Measurements from ENCODE around the gene C22orf39.

Gene C22orf39

DNA sequence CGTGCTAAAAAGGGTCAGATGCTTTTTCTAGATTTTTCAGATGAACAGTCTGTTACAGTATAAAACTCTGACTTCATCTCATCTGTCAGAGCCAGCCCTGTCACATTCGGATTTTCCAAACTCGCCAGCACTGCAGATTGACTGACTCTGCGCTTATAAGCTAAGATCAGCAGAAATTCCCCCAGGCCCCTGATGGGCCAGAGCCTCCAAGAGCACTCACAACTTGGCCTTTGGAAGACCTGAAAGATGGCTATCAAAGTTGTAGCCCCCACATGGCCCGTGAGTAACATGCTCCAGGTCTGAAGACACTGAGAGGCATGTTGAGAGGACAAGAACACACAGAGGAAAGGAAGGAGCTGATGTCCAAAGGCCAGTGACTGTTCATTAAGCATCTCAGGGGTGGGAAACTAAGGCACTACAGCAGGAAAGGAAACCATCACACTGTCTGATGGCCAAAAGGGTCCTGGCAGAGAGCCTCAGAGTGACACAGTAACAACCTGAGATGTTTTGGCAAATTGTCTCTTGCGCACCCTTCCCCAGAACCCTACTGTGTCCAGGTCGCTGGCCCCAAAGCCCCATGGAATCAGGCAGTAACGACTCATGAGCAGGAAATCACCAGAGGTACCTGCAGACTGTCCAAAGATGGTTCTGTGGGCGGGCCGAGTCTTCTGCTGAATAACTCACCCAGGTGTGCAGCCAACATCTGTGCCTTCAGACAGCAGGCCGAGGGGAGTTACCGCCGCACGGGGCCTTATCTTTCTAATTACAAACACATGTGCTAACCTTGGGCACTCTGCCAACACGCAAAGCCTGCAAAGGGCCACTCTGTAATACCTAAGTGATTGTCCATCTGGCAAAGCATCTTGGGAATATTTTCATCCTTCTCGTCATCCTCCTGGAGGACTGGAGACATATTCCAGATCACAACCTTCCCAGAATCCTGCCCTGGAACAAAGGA is 39.6 kb downstream of the C22orf39 start:
- Histone ChIP-seq H3K4me1 (ENCODE audit: control insufficient read depth, insufficient read depth, low read length) (no peaks in the 10 kb centered on the region), H3K36me3 (ENCODE audit: control insufficient read depth, insufficient read depth, low read length) (peaks cover 13% of the 10 kb centered on the region), H3K9me3 (ENCODE audit: control insufficient read depth, insufficient read depth, low read length) (no peaks in the 10 kb centered on the region), H3K27me3 (ENCODE audit: control insufficient read depth, insufficient read depth, low read length) (no peaks in the 10 kb centered on the region), H3K27ac (ENCODE audit: low read length) (no peak overlapping the region), H3K4me3 (ENCODE audit: low read length) (no peak overlapping the region)
- DNase-seq (ENCODE audit: low read depth, low spot score): no peak
- whole genome bisulfite sequencing (ENCODE audit: insufficient coverage, insufficient read length): no CpG with 5 or more reads among the region's 16 CpGs

DNA sequence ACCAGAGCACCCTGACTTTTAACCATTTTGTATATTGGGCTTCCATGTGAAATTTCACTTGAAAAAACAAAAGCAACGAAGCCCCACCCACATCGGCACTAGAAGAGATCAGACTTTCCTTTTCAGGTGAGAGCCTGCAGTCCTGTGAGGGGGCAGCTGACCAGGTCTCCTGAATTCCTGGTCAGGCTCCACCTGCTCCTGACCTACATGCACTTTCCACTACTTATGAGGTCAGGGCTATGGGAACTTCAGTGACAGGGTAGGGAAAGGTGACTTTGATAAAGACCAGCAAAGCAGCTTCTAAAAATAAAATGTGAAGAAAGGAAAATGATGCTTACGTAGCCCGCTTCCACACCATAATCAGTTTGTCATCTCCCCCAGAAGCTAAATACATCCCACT is 40.7 kb downstream of the C22orf39 start:
- WGBS (ENCODE audit: insufficient coverage, insufficient read length): no CpG with 5 or more reads among the region's 4 CpGs
- no peak for DNase-seq (ENCODE audit: low read depth, low spot score)
- H3K4me1 ChIP-seq (ENCODE audit: control insufficient read depth, insufficient read depth, low read length): no peaks in the 10 kb centered on the region
- peaks cover 13% of the 10 kb centered on the region for H3K36me3 ChIP-seq (ENCODE audit: control insufficient read depth, insufficient read depth, low read length)
- H3K4me3 ChIP-seq (ENCODE audit: low read length): no peak overlapping the region
- no peaks in the 10 kb centered on the region for H3K9me3 ChIP-seq (ENCODE audit: control insufficient read depth, insufficient read depth, low read length)
- H3K27me3 ChIP-seq (ENCODE audit: control insufficient read depth, insufficient read depth, low read length): no peaks in the 10 kb centered on the region
- no peak overlapping the region for H3K27ac ChIP-seq (ENCODE audit: low read length)

DNA sequence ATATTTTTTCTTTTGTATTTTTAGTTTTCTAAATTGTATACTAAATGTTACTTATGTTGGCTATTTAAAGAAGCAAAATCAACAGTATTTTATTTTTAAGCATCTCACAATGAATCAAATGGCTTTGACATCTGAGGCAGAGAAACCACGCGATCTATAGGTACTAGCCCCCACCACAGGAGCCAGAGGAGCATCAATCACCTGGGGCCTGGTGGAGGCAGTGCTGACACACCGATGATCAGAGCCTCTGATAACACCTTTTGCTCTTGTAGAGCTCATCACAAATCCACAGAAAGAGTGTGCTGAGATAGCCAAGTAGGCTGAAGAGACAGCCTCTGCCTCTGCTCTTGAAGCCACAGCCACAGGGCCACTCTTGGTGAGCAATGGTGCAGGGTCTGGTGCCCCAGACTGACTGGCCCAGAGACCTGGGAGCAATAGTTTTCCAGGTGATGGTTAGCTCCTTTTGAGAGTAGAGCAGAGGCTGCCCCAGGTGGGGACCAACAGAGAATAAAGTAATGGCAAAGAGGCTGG is 41.2 kb downstream of the C22orf39 start:
- Histone ChIP-seq H3K9me3 (ENCODE audit: control insufficient read depth, insufficient read depth, low read length) (no peaks in the 10 kb centered on the region), H3K4me1 (ENCODE audit: control insufficient read depth, insufficient read depth, low read length) (no peaks in the 10 kb centered on the region), H3K36me3 (ENCODE audit: control insufficient read depth, insufficient read depth, low read length) (peaks cover 13% of the 10 kb centered on the region), H3K4me3 (ENCODE audit: low read length) (no peak overlapping the region), H3K27ac (ENCODE audit: low read length) (no peak overlapping the region), H3K27me3 (ENCODE audit: control insufficient read depth, insufficient read depth, low read length) (no peaks in the 10 kb centered on the region)
- WGBS (ENCODE audit: insufficient coverage, insufficient read length): no CpG with 5 or more reads among the region's 3 CpGs
- DNase-seq (ENCODE audit: low read depth, low spot score): no peak

DNA sequence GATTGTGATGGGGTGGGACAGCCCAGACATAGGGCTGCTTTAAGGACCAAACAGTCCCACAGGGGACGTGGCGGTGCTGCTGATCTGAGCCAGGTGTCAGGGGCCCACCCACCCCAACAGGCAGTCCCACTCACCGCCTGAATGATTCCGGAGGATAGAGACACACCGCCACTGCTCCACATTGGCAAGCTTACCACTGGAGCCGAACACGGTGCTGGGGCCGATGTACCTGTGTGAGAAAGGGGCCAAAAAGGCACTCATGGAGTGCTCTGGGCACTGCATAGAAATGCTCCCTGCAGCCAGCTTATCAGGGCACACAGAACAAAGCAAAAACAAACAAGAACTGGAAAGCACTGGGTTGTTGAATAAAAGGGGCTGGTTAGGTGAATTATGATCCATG is 41.9 kb downstream of the C22orf39 start:
- Histone ChIP-seq H3K4me3 (ENCODE audit: low read length) (no peak overlapping the region), H3K36me3 (ENCODE audit: control insufficient read depth, insufficient read depth, low read length) (peaks cover 13% of the 10 kb centered on the region), H3K27me3 (ENCODE audit: control insufficient read depth, insufficient read depth, low read length) (no peaks in the 10 kb centered on the region), H3K9me3 (ENCODE audit: control insufficient read depth, insufficient read depth, low read length) (no peaks in the 10 kb centered on the region), H3K27ac (ENCODE audit: low read length) (no peak overlapping the region), H3K4me1 (ENCODE audit: control insufficient read depth, insufficient read depth, low read length) (no peaks in the 10 kb centered on the region)
- no peak for DNase-seq (ENCODE audit: low read depth, low spot score)
- WGBS (ENCODE audit: insufficient coverage, insufficient read length): no CpG with 5 or more reads among the region's 8 CpGs

DNA sequence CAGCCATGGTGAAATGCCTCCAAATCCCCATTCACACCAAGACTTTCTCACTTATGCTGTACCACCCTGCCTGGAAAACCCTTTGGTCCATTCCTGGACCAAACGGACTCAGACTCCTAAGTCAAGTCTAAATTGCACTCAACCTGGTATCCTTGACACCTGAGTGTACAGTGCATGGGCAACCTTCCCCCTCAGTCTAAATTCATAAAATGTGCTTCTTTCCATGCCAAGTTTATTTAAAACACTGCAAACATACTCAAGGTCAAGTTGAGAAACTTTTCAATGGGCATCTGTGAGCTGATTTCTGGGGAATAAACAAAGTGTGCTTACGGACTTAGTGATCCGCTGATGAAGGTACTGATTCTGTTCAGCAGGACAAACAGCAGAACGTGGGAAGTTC is 42.4 kb downstream of the C22orf39 start:
- Histone ChIP-seq H3K36me3 (ENCODE audit: control insufficient read depth, insufficient read depth, low read length) (peaks cover 13% of the 10 kb centered on the region), H3K27ac (ENCODE audit: low read length) (no peak overlapping the region), H3K4me1 (ENCODE audit: control insufficient read depth, insufficient read depth, low read length) (no peaks in the 10 kb centered on the region), H3K9me3 (ENCODE audit: control insufficient read depth, insufficient read depth, low read length) (no peaks in the 10 kb centered on the region), H3K27me3 (ENCODE audit: control insufficient read depth, insufficient read depth, low read length) (no peaks in the 10 kb centered on the region), H3K4me3 (ENCODE audit: low read length) (no peak overlapping the region)
- DNase-seq (ENCODE audit: low read depth, low spot score): no peak
- WGBS (ENCODE audit: insufficient coverage, insufficient read length): no CpG with 5 or more reads among the region's 4 CpGs

DNA sequence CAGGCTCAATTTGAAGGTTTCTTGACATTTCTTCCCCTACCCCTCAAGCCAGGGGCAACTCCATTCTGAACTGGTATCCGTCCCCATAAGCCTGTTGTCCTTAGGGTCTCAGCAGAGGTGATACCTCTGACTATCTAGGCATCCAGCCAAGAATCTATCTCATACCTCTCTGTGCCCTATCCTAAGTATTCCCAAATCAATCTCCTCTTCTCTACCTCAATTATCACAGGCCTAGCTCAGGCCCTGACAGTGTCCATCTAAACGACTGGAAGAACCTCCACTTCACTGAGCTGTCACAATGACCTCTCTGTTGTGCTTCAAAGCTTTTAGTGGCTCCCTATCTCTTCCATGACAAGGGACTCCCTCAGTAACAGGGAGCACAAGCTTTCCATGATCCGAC is 42.8 kb downstream of the C22orf39 start:
- WGBS (ENCODE audit: insufficient coverage, insufficient read length): no CpG with 5 or more reads among the region's 3 CpGs
- no peaks in the 10 kb centered on the region for H3K9me3 ChIP-seq (ENCODE audit: control insufficient read depth, insufficient read depth, low read length)
- H3K27ac ChIP-seq (ENCODE audit: low read length): no peak overlapping the region
- no peaks in the 10 kb centered on the region for H3K27me3 ChIP-seq (ENCODE audit: control insufficient read depth, insufficient read depth, low read length)
- no peaks in the 10 kb centered on the region for H3K4me1 ChIP-seq (ENCODE audit: control insufficient read depth, insufficient read depth, low read length)
- peaks cover 13% of the 10 kb centered on the region for H3K36me3 ChIP-seq (ENCODE audit: control insufficient read depth, insufficient read depth, low read length)
- no peak overlapping the region for H3K4me3 ChIP-seq (ENCODE audit: low read length)
- DNase-seq (ENCODE audit: low read depth, low spot score): no peak

DNA sequence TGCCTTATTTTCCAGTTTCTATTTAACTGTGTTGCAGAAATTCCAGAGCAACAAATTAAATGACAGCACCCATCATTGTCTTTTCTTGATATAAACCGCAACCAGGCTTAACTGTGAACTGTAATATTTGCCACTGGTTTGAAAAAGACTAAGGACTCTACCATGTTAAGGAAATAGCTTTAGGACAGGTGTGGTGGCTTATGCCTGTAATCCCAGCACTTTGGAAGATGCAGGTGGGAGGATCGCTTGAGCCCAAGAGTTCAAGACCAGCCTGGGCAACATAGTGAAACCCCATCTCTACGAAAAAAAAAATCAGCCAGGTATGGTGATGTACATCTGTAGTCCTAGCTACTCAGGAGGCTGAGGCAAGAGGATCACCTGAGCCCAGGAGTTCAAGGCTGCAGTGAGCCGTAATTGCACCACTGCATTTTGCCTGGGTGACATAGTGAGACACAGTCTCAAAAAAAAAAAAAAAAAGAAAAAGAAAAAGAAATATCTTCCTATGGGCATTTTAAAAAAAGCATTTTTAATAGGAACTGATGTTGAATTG is 44.8 kb downstream of the C22orf39 start:
- no peak overlapping the region for H3K27ac ChIP-seq (ENCODE audit: low read length)
- H3K27me3 ChIP-seq (ENCODE audit: control insufficient read depth, insufficient read depth, low read length): no peaks in the 10 kb centered on the region
- no CpG with 5 or more reads among the region's 4 CpGs for WGBS (ENCODE audit: insufficient coverage, insufficient read length)
- no peaks in the 10 kb centered on the region for H3K9me3 ChIP-seq (ENCODE audit: control insufficient read depth, insufficient read depth, low read length)
- no peak overlapping the region for H3K4me3 ChIP-seq (ENCODE audit: low read length)
- DNase-seq (ENCODE audit: low read depth, low spot score): no peak
- H3K36me3 ChIP-seq (ENCODE audit: control insufficient read depth, insufficient read depth, low read length): peaks cover 15% of the 10 kb centered on the region
- no peaks in the 10 kb centered on the region for H3K4me1 ChIP-seq (ENCODE audit: control insufficient read depth, insufficient read depth, low read length)

DNA sequence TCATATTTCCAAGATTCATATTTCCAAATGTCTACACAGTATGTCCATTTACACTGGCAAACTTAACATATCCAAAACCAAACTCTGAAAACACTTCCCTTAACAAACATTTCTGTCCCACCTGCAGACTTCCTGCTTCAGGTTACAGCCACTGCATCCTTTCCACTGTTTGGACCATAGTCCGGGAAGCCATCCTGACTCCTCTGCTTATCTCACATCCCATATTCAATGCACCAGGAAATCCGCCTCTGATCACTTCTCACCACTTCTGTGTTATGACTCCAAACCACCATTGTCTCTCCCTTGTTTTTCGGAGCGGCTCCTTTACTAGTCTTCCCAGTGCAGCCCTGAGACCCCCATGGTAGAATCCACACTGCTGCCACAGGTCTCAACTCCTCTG is 46.0 kb downstream of the C22orf39 start:
- H3K4me1 ChIP-seq (ENCODE audit: control insufficient read depth, insufficient read depth, low read length): no peaks in the 10 kb centered on the region
- no CpG with 5 or more reads among the region's 4 CpGs for WGBS (ENCODE audit: insufficient coverage, insufficient read length)
- no peaks in the 10 kb centered on the region for H3K27me3 ChIP-seq (ENCODE audit: control insufficient read depth, insufficient read depth, low read length)
- H3K36me3 ChIP-seq (ENCODE audit: control insufficient read depth, insufficient read depth, low read length): peaks cover 22% of the 10 kb centered on the region
- H3K9me3 ChIP-seq (ENCODE audit: control insufficient read depth, insufficient read depth, low read length): no peaks in the 10 kb centered on the region
- no peak for DNase-seq (ENCODE audit: low read depth, low spot score)
- no peak overlapping the region for H3K4me3 ChIP-seq (ENCODE audit: low read length)
- no peak overlapping the region for H3K27ac ChIP-seq (ENCODE audit: low read length)

DNA sequence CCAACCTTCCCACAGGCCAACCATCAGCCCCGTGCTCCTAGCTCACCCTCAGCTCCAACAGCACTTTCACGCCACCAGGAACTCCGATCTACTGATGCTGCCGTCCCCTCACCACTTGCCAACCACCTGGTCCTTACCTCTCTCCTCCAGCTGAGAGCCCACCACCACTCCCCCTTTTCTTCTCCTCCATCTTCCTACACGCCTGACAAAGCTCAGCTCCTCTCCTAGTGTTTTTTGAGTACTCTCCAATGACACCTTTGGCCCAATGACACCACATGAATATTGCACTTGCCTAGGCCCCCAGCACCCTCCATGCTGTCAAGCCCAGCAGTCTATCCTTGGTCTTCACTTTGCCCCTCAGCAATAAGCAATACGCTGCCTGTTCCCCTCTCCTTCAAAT is 46.6 kb downstream of the C22orf39 start:
- Histone ChIP-seq H3K4me3 (ENCODE audit: low read length) (no peak overlapping the region), H3K27ac (ENCODE audit: low read length) (no peak overlapping the region), H3K4me1 (ENCODE audit: control insufficient read depth, insufficient read depth, low read length) (no peaks in the 10 kb centered on the region), H3K36me3 (ENCODE audit: control insufficient read depth, insufficient read depth, low read length) (peaks cover 22% of the 10 kb centered on the region), H3K9me3 (ENCODE audit: control insufficient read depth, insufficient read depth, low read length) (no peaks in the 10 kb centered on the region), H3K27me3 (ENCODE audit: control insufficient read depth, insufficient read depth, low read length) (no peaks in the 10 kb centered on the region)
- no peak for DNase-seq (ENCODE audit: low read depth, low spot score)
- no CpG with 5 or more reads among the region's 6 CpGs for WGBS (ENCODE audit: insufficient coverage, insufficient read length)

DNA sequence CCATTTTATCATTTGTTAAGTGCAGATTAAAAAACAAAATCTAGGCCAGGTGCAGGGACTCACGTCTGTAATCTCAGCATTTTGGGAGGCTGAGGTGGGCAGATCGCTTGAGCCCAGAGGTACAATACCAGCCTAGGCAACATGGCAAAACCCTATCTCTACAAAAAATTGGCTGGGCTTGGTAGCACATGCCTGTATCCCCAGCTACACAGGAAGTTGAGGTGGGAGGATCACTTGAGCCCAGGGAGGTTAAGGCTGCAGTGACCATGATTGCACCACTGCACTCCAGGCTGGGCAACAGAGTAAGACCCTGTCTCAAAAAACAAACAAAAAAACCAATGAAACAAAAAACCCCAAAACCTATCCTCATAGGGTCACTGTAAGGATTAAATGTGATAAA is 48.9 kb downstream of the C22orf39 start:
- peaks cover 28% of the 10 kb centered on the region for H3K36me3 ChIP-seq (ENCODE audit: control insufficient read depth, insufficient read depth, low read length)
- no CpG with 5 or more reads among the region's 2 CpGs for WGBS (ENCODE audit: insufficient coverage, insufficient read length)
- no peaks in the 10 kb centered on the region for H3K4me1 ChIP-seq (ENCODE audit: control insufficient read depth, insufficient read depth, low read length)
- no peaks in the 10 kb centered on the region for H3K9me3 ChIP-seq (ENCODE audit: control insufficient read depth, insufficient read depth, low read length)
- no peak overlapping the region for H3K27ac ChIP-seq (ENCODE audit: low read length)
- no peak overlapping the region for H3K4me3 ChIP-seq (ENCODE audit: low read length)
- no peak for DNase-seq (ENCODE audit: low read depth, low spot score)
- no peaks in the 10 kb centered on the region for H3K27me3 ChIP-seq (ENCODE audit: control insufficient read depth, insufficient read depth, low read length)

Measured in iPS DF 6.9 (cell line).